Testis (tissue), 2 donors: ENCODE measurements around the gene ANAPC5.
"Not testable (repeated sequence)": the region's sequence is repeated elsewhere in the genome, so short reads cannot be mapped to it uniquely, and the experiment has no call there.

Source experiments
- CTCF ChIP-seq, 3 experiments: fragments of 450-650 bp in 2 of 3; fragments of 200-600 bp in 1 of 3; sonication (generic) in 1 of 3; IDR thresholded peaks; one replicate each; pipeline ENCODE4 v1.5.1; 2016 to 2019; ENCODE audit warnings: antibody characterized with exemption in 3 of 3, mild to moderate bottlenecking in 2 of 3, moderate library complexity in 1 of 3
- POLR2A ChIP-seq: fragments of 450-650 bp; IDR thresholded peaks from one replicate; pipeline ENCODE4 v1.6.1; 2017; ENCODE audit warnings: antibody characterized with exemption, mild to moderate bottlenecking, moderate library complexity

DNA sequence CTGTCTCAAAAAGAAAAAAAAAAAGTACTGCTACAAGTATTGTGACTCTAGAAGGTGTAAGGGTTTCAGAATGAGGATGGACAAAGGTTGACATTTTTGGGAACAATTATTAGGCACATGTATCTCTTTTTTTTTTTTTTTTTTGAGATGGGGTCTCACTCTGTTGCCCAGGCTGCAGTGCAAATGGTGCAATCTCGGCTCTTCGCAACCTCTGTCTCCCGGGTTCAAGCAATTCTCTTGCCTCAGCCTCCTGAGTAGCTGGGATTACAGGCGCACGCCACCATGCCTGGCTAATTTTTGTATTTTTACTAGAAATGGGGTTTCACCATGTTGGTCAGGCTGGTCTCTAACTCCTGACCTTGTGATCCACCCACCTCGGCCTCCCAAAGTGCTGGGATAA is 32.7 kb upstream of the ANAPC5 start:
- TF ChIP-seq CTCF (IDR thresholded peaks at IDR 0.05); POLR2A: not testable (repeated sequence)
